ENCODE measurements around the gene SPAST.
A peak's percentile ranks its signal among the peaks of the same experiment; 100 is the strongest.

SPAST gene

DNA sequence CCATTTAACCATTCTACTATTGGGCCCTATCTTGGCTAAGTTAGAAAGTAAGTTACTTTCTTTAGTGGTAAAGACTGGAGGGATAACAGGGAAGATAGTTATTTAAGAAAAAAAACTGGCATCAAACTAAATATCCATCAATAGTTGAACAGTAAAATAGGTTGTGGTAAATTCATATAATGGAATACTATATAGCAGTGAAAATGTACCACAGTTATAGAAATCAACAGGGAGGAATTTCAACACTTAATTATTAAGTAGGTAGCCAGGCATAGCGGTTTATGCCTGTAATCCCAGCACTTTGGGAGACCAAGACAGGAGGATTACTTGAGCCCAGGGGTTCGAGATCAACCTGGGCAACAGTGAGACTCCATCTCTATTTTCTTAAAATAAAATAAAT is 3.1 kb upstream of the SPAST start:
- FAIRE-seq (no peak), DNase-seq (ENCODE audit: insufficient read length, low spot score) (no peak)
- TF ChIP-seq POU2F2 (IDR thresholded peaks at IDR 0.05; ENCODE audit: low read depth, low read length) (no peak), SPI1 (IDR thresholded peaks at IDR 0.05; ENCODE audit: low read depth, low read length) (no peak), POLR2AphosphoS5 (IDR thresholded peaks at IDR 0.05; ENCODE audit: low read depth, low read length) (no peak)

DNA sequence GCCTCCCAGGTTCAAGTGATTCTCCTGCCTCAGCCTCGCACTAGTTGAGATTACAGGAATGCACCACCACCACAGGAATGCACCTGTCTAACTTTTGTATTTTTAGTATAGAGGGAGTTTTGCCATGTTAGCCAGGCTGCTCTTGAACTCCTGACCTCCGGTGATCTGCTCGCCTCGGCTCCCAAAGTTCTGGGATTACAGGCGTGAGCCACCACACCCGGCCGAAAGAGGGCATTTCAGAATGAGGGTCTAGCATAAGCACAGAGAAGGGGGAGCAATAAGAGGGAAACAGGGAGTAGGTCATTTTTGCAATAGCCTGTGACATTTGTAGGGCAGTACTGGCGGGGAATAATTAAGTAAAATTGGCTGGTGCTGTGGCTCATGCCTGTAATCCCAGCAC is 1.9 kb upstream of the SPAST start:
- TF ChIP-seq POLR2A (IDR thresholded peaks at IDR 0.05; ENCODE audit: low read depth, low read length) (no peak), PAX5 (IDR thresholded peaks at IDR 0.05; ENCODE audit: insufficient read depth, low read length, severe bottlenecking) (no peak), TAF1 (IDR thresholded peaks at IDR 0.05; ENCODE audit: low read depth, low read length) (no peak)
- no peak for FAIRE-seq
- no peak for DNase-seq (ENCODE audit: insufficient read length, low spot score)

- no peak for DNase-seq (ENCODE audit: insufficient read length, low spot score)
- FAIRE-seq, result no peak
- TF ChIP-seq PAX5 (IDR thresholded peaks at IDR 0.05; ENCODE audit: insufficient read depth, low read length, severe bottlenecking), result no peak
- TF ChIP-seq POU2F2 (IDR thresholded peaks at IDR 0.05; ENCODE audit: low read depth, low read length), result no peak
- TF ChIP-seq SPI1 (IDR thresholded peaks at IDR 0.05; ENCODE audit: low read depth, low read length), result no peak
- no peak for TF ChIP-seq TAF1 (IDR thresholded peaks at IDR 0.05; ENCODE audit: low read depth, low read length)
- no peak for TF ChIP-seq POLR2AphosphoS5 (IDR thresholded peaks at IDR 0.05; ENCODE audit: low read depth, low read length)
- no peak for TF ChIP-seq POLR2A (IDR thresholded peaks at IDR 0.05; ENCODE audit: low read depth, low read length)
Measured at GRCh38 chr2:32061973-32062861, 1.1 kb upstream of the SPAST start.

DNA sequence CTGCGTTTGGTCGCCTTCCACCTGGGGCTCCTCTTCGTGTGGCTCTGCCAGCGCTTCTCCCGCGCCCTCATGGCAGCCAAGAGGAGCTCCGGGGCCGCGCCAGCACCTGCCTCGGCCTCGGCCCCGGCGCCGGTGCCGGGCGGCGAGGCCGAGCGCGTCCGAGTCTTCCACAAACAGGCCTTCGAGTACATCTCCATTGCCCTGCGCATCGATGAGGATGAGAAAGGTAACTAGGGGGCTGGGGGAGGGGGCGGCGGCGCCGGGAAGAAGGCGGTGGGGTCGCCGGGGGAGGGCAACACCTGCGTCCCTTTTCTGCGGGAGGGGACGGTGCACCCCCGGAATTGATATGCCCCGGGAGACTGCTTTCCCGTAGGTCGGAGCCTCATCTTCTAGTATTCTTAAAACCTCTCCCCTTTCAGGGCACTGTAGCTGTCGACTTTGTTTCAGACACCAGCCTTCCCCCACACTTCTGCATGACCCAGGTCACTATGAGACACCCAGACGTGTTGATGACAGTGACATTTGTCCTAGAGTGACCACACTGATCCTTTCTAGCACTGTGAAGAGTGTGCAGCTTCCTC is 755 bp downstream of the SPAST start:
- TF ChIP-seq POLR2A (IDR thresholded peaks at IDR 0.05; ENCODE audit: low read depth, low read length), result 0 out of 2 replicates have a peak, but pooled peaks have one; percentile 54
- TF ChIP-seq SPI1 (IDR thresholded peaks at IDR 0.05; ENCODE audit: low read depth, low read length), result no peak
- no peak for TF ChIP-seq PAX5 (IDR thresholded peaks at IDR 0.05; ENCODE audit: insufficient read depth, low read length, severe bottlenecking)
- no peak for TF ChIP-seq TAF1 (IDR thresholded peaks at IDR 0.05; ENCODE audit: low read depth, low read length)
- TF ChIP-seq POU2F2 (IDR thresholded peaks at IDR 0.05; ENCODE audit: low read depth, low read length), result no peak
- peak; percentile 71; the same call in 1 of the 2 replicates for TF ChIP-seq POLR2AphosphoS5 (IDR thresholded peaks at IDR 0.05; ENCODE audit: low read depth, low read length)
- peak; percentile 66 for FAIRE-seq
- DNase-seq (ENCODE audit: insufficient read length, low spot score), result no peak

GRCh38 chr2:32064713-32065112 is 1.4 kb downstream of the SPAST start:
- no peak for TF ChIP-seq TAF1 (IDR thresholded peaks at IDR 0.05; ENCODE audit: low read depth, low read length)
- no peak for TF ChIP-seq POLR2AphosphoS5 (IDR thresholded peaks at IDR 0.05; ENCODE audit: low read depth, low read length)
- no peak for TF ChIP-seq PAX5 (IDR thresholded peaks at IDR 0.05; ENCODE audit: insufficient read depth, low read length, severe bottlenecking)
- no peak for TF ChIP-seq POU2F2 (IDR thresholded peaks at IDR 0.05; ENCODE audit: low read depth, low read length)
- TF ChIP-seq SPI1 (IDR thresholded peaks at IDR 0.05; ENCODE audit: low read depth, low read length), result no peak
- FAIRE-seq, result no peak
- no peak for DNase-seq (ENCODE audit: insufficient read length, low spot score)

- DNase-seq (ENCODE audit: insufficient read length, low spot score) (no peak), FAIRE-seq (no peak)
- TF ChIP-seq POLR2AphosphoS5 (IDR thresholded peaks at IDR 0.05; ENCODE audit: low read depth, low read length) (no peak), PAX5 (IDR thresholded peaks at IDR 0.05; ENCODE audit: insufficient read depth, low read length, severe bottlenecking) (no peak), POU2F2 (IDR thresholded peaks at IDR 0.05; ENCODE audit: low read depth, low read length) (no peak), POLR2A (IDR thresholded peaks at IDR 0.05; ENCODE audit: low read depth, low read length) (no peak), TAF1 (IDR thresholded peaks at IDR 0.05; ENCODE audit: low read depth, low read length) (no peak), SPI1 (IDR thresholded peaks at IDR 0.05; ENCODE audit: low read depth, low read length) (no peak)
Measured at GRCh38 chr2:32067549-32067948, 4.2 kb downstream of the SPAST start.

DNA sequence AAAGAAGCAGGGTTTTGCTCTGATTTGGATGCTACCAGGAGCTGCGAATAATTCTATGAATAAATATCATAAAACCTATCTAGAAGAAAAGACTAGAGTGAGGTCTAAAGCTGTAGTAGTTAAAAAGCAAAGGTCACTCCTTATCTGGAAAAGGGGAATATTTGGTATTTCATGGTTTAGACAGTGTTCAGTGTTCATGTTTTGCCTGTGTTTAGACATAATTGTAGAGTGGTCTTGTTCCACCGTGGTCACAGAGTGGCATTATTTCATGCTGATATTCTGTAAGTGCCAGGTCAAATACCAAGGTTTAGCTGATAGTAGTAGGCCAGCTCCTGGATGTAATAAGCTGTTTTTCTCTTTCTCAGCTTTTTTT is 10.8 kb downstream of the SPAST start:
- FAIRE-seq, result no peak
- DNase-seq (ENCODE audit: insufficient read length, low spot score), result no peak
- TF ChIP-seq PAX5 (IDR thresholded peaks at IDR 0.05; ENCODE audit: insufficient read depth, low read length, severe bottlenecking) (no peak), POLR2AphosphoS5 (IDR thresholded peaks at IDR 0.05; ENCODE audit: low read depth, low read length) (no peak), POU2F2 (IDR thresholded peaks at IDR 0.05; ENCODE audit: low read depth, low read length) (no peak), TAF1 (IDR thresholded peaks at IDR 0.05; ENCODE audit: low read depth, low read length) (no peak), POLR2A (IDR thresholded peaks at IDR 0.05; ENCODE audit: low read depth, low read length) (no peak), SPI1 (IDR thresholded peaks at IDR 0.05; ENCODE audit: low read depth, low read length) (no peak)

DNA sequence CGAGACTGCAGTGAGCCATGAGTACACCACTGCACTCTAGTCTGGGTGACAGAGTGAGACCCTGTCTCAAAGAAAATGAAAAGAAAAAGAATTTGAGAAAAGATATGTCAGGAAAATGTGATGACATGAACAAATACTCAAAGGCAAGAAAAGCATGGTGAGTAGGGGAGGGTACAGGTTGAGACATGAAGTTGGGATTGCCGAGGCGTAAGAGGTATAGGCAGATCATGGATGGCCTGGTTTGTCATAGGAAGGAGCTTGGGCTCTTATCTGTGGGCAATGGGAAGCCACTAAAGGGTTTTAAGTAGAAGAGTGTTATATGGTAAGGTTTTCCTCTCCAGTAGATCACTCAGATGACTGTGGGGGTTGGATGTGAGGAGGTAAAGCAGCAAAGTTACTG is 32.3 kb downstream of the SPAST start:
- DNase-seq (ENCODE audit: insufficient read length, low spot score), result no peak
- no peak for TF ChIP-seq POLR2A (IDR thresholded peaks at IDR 0.05; ENCODE audit: low read depth, low read length)
- no peak for TF ChIP-seq POLR2AphosphoS5 (IDR thresholded peaks at IDR 0.05; ENCODE audit: low read depth, low read length)
- no peak for TF ChIP-seq TAF1 (IDR thresholded peaks at IDR 0.05; ENCODE audit: low read depth, low read length)
- FAIRE-seq, result no peak

GRCh38 chr2:32108111-32108510 is 44.8 kb downstream of the SPAST start:
- no peak for TF ChIP-seq POLR2AphosphoS5 (IDR thresholded peaks at IDR 0.05; ENCODE audit: low read depth, low read length)
- no peak for TF ChIP-seq SPI1 (IDR thresholded peaks at IDR 0.05; ENCODE audit: low read depth, low read length)
- TF ChIP-seq TAF1 (IDR thresholded peaks at IDR 0.05; ENCODE audit: low read depth, low read length), result no peak
- no peak for DNase-seq (ENCODE audit: insufficient read length, low spot score)
- no peak for FAIRE-seq

DNA sequence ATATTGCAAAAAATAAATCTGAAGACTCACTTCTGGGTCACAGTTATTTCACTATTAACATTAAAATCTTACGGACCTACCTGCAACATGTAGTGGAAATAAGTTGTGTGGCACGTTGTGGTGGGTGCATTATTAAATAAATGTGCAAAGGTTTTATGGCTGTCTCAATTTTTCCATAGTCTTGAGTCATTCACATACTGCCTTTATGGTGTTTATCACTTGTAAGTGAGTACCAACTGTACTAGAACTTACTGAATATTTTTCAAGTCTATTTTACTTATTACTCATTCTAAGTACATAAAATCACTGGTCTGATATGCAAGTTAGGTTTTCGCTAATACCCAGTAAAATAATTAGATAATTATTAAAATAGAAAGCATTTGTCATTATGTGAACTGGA is 54.7 kb downstream of the SPAST start:
- FAIRE-seq, result no peak
- no peak for DNase-seq (ENCODE audit: insufficient read length, low spot score)
- TF ChIP-seq SPI1 (IDR thresholded peaks at IDR 0.05; ENCODE audit: low read depth, low read length) (no peak), POLR2AphosphoS5 (IDR thresholded peaks at IDR 0.05; ENCODE audit: low read depth, low read length) (no peak), TAF1 (IDR thresholded peaks at IDR 0.05; ENCODE audit: low read depth, low read length) (no peak), POU2F2 (IDR thresholded peaks at IDR 0.05; ENCODE audit: low read depth, low read length) (no peak), PAX5 (IDR thresholded peaks at IDR 0.05; ENCODE audit: insufficient read depth, low read length, severe bottlenecking) (no peak), POLR2A (IDR thresholded peaks at IDR 0.05; ENCODE audit: low read depth, low read length) (no peak)

Measured in GM12891 (cell line).